H9 (cell line): ENCODE data around the gene CERS4. TPM values are rescaled to one million over a fixed set of nuclear protein-coding genes. Genes with fewer than 3 reads are reported as not detected.

Experiments used
- DNase-seq: peaks from one replicate; pipeline ENCODE4 v3.0.0-alpha.2; 2017
- H2AFZ ChIP-seq: one replicate; pipeline ENCODE4 v1.6.1; 2013; ENCODE audit warnings: mild to moderate bottlenecking, low read length, control low read depth, moderate library complexity
- H2AK5ac ChIP-seq: 2 replicates; pipeline ENCODE4 v1.6.1; 2013; ENCODE audit warnings: low read length, control low read depth, mixed read lengths; ENCODE audit not compliant: insufficient read length
- H2BK120ac ChIP-seq: one replicate; pipeline ENCODE4 v1.6.1; 2013; ENCODE audit warnings: low read depth, mild to moderate bottlenecking, low read length, control low read depth, inconsistent platforms; ENCODE audit not compliant: poor library complexity, severe bottlenecking
- H2BK12ac ChIP-seq: 2 replicates; pipeline ENCODE4 v1.6.1; 2013; ENCODE audit warnings: low read length, control low read depth, mixed read lengths, low read depth; ENCODE audit not compliant: insufficient read length
- H2BK15ac ChIP-seq: 2 replicates; pipeline ENCODE4 v1.6.1; 2013; ENCODE audit warnings: low read depth, low read length, control low read depth
- H2BK20ac ChIP-seq: one replicate; pipeline ENCODE4 v1.6.1; 2013; ENCODE audit warnings: low read depth, mild to moderate bottlenecking, low read length, control low read depth, inconsistent platforms; ENCODE audit not compliant: poor library complexity, severe bottlenecking
- H2BK5ac ChIP-seq: 2 replicates; pipeline ENCODE4 v1.6.1; 2013; ENCODE audit warnings: low read length, control low read depth, mixed read lengths; ENCODE audit not compliant: insufficient read length
- H3K14ac ChIP-seq: 2 replicates; pipeline ENCODE4 v1.6.1; 2013; ENCODE audit warnings: low read length, control low read depth; ENCODE audit not compliant: insufficient read depth
- H3K18ac ChIP-seq: 2 replicates; pipeline ENCODE4 v1.6.1; 2013; ENCODE audit warnings: low read depth, mild to moderate bottlenecking, mixed read lengths, low read length, control low read depth; ENCODE audit not compliant: insufficient read length
- H3K23ac ChIP-seq: 2 replicates; pipeline ENCODE4 v1.6.1; 2013; ENCODE audit warnings: low read length, control low read depth, mixed read lengths, low read depth; ENCODE audit not compliant: insufficient read length
- H3K23me2 ChIP-seq: 2 replicates; pipeline ENCODE4 v1.6.1; 2013; ENCODE audit warnings: low read depth, mild to moderate bottlenecking, mixed read lengths, low read length, control low read depth; ENCODE audit not compliant: insufficient read length, poor library complexity, severe bottlenecking
- H3K27ac ChIP-seq: 2 replicates; pipeline ENCODE4 v1.5.1; 2013; ENCODE audit warnings: low read length, control low read depth, mixed read lengths, low read depth; ENCODE audit not compliant: insufficient read length
- H3K27me3 ChIP-seq: 2 replicates; pipeline ENCODE4 v1.6.1; 2013; ENCODE audit warnings: low read length, control low read depth, inconsistent platforms; ENCODE audit not compliant: insufficient read depth
- H3K4ac ChIP-seq: 2 replicates; pipeline ENCODE4 v1.6.1; 2013; ENCODE audit warnings: low read depth, mild to moderate bottlenecking, control low read depth, inconsistent platforms, low read length, moderate library complexity
- H3K4me1 ChIP-seq: 2 replicates; pipeline ENCODE4 v1.6.1; 2013; ENCODE audit warnings: low read length, control low read depth, inconsistent platforms; ENCODE audit not compliant: insufficient read depth
- H3K4me2 ChIP-seq: 2 replicates; pipeline ENCODE4 v1.6.1; 2013; ENCODE audit warnings: low read length, control low read depth, mixed read lengths; ENCODE audit not compliant: insufficient read length, insufficient read depth
- H3K56ac ChIP-seq: 2 replicates; pipeline ENCODE4 v1.6.1; 2013; ENCODE audit warnings: low read depth, mild to moderate bottlenecking, mixed read lengths, low read length, control low read depth; ENCODE audit not compliant: insufficient read length
- H3K79me1 ChIP-seq: 2 replicates; pipeline ENCODE4 v1.6.1; 2013; ENCODE audit warnings: low read depth, mild to moderate bottlenecking, moderate library complexity, low read length, control low read depth, inconsistent platforms; ENCODE audit not compliant: insufficient read depth, poor library complexity, severe bottlenecking
- H3K79me2 ChIP-seq: 2 replicates; pipeline ENCODE4 v1.6.1; 2013; ENCODE audit warnings: low read length, control low read depth, inconsistent platforms; ENCODE audit not compliant: insufficient read depth
- H3K9ac ChIP-seq: 2 replicates; pipeline ENCODE4 v1.6.1; 2013; ENCODE audit warnings: low read length, control low read depth, mixed read lengths; ENCODE audit not compliant: insufficient read length; ENCODE audit errors: extremely low read depth
- H3K9me3 ChIP-seq: one replicate; pipeline ENCODE4 v1.6.1; 2013; ENCODE audit warnings: low read depth, low read length, inconsistent platforms; ENCODE audit not compliant: control insufficient read depth
- H3T11ph ChIP-seq: one replicate; pipeline ENCODE4 v1.6.1; 2013; ENCODE audit warnings: mild to moderate bottlenecking, low read length, control low read depth, inconsistent platforms
- H4K20me1 ChIP-seq: one replicate; pipeline ENCODE4 v1.6.1; 2013; ENCODE audit not compliant: control insufficient read depth, insufficient read length, insufficient read depth
- H4K5ac ChIP-seq: 2 replicates; pipeline ENCODE4 v1.6.1; 2013; ENCODE audit warnings: low read depth, mild to moderate bottlenecking, mixed read lengths, low read length, control low read depth; ENCODE audit not compliant: insufficient read length
- H4K8ac ChIP-seq: replicated peaks from 2 replicates; pipeline ENCODE4 v1.6.1; 2013; ENCODE audit warnings: low read length, control low read depth, mixed read lengths, low read depth; ENCODE audit not compliant: insufficient read length
- H4K91ac ChIP-seq: 2 replicates; pipeline ENCODE4 v1.6.1; 2013; ENCODE audit warnings: low read depth, mild to moderate bottlenecking, moderate library complexity, mixed read lengths, low read length, control low read depth; ENCODE audit not compliant: insufficient read length
- H3K27ac Mint-ChIP-seq, 3 experiments: 2 replicates in 2 of 3; 3 replicates in 1 of 3; pipeline ENCODE4 v1.8.0; 2020 to 2021; ENCODE audit warnings: mixed read lengths in 3 of 3, mild to moderate bottlenecking in 1 of 3, moderate library complexity in 1 of 3
- H3K27me3 Mint-ChIP-seq: 2 replicates; pipeline ENCODE4 v1.8.0; 2021; ENCODE audit warnings: low read depth, mild to moderate bottlenecking, moderate library complexity, mixed read lengths
- H3K36me3 Mint-ChIP-seq, 3 experiments: 2 replicates in 2 of 3; 3 replicates in 1 of 3; pipeline ENCODE4 v1.8.0; 2020 to 2021; ENCODE audit warnings: low read depth in 3 of 3, mixed read lengths in 3 of 3; ENCODE audit not compliant: insufficient read depth in 1 of 3
- H3K4me1 Mint-ChIP-seq, 2 experiments: 2 replicates each; pipeline ENCODE4 v1.8.0; 2020; ENCODE audit warnings: mixed read lengths in 2 of 2
- H3K4me3 Mint-ChIP-seq, 2 experiments: 2 replicates in 1 of 2; 3 replicates in 1 of 2; pipeline ENCODE4 v1.8.0; 2020 to 2021; ENCODE audit warnings: mild to moderate bottlenecking in 2 of 2, mixed read lengths in 2 of 2, moderate library complexity in 1 of 2
- H3K9me3 Mint-ChIP-seq, 2 experiments: 2 replicates in 1 of 2; 3 replicates in 1 of 2; pipeline ENCODE4 v1.8.0; 2020; ENCODE audit warnings: mild to moderate bottlenecking in 2 of 2, mixed read lengths in 2 of 2, moderate library complexity in 1 of 2
- CTCF ChIP-seq: fragments of 200-600 bp; sonication (generic); conservative IDR thresholded peaks from 3 replicates; pipeline ENCODE4 v1.8.0; 2021; ENCODE audit warnings: antibody characterized with exemption, mild to moderate bottlenecking
- WGBS: extraction: QIAGEN DNeasy Blood & Tissue Kit; methylation state at CpG from one replicate; pipeline ENCODE4 v1.1.7; 2013; ENCODE audit warnings: missing lambda C conversion rate, low lambda C conversion rate, mixed read lengths; ENCODE audit not compliant: insufficient read length; ENCODE audit errors: extremely low coverage; 5-methylcytosine and 5-hydroxymethylcytosine counted together
- total RNA-seq: library from RNA; stranded (reverse); gene quantifications from 2 replicates; pipeline ENCODE4 v1.2.1, GENCODE V29; 2021

The CERS4 gene
- total RNA-seq, 1 experiment from 2014 or later = 62.6 TPM

- H3K4me3 Mint-ChIP-seq = no peak overlapping the region
- Histone ChIP-seq H3K14ac (no peak overlapping the region), H3K4me2 (no peak overlapping the region), H4K91ac (no peak overlapping the region), H3K9ac (no peak overlapping the region), H3K27ac (no peak overlapping the region), H3K79me1 (no peaks in the 10 kb centered on the region), H3K9me3 (no peaks in the 10 kb centered on the region), H4K8ac (no peak overlapping the region), H2BK12ac (no peak overlapping the region), H3K23me2 (no peaks in the 10 kb centered on the region), H3K56ac (no peak overlapping the region), H3K79me2 (no peaks in the 10 kb centered on the region), H4K5ac (no peak overlapping the region), H3K18ac (no peak overlapping the region), H4K20me1 (no peaks in the 10 kb centered on the region), H3K4ac (no peak overlapping the region), H2BK5ac (no peak overlapping the region), H3T11ph (no peak overlapping the region), H2BK120ac (no peak overlapping the region), H3K27me3 (no peaks in the 10 kb centered on the region), H2AFZ (no peak overlapping the region), H3K4me1 (no peaks in the 10 kb centered on the region), H2AK5ac (no peak overlapping the region), H3K23ac (no peak overlapping the region), H2BK20ac (no peak overlapping the region), H2BK15ac (no peak overlapping the region)
- H3K27me3 Mint-ChIP-seq = no peaks in the 10 kb centered on the region
- H3K36me3 Mint-ChIP-seq = peaks cover 20 to 55% (median 51%) of the 10 kb centered on the region in 3 experiments
- peaks cover 9 to 24% of the 10 kb centered on the region in 2 experiments for H3K4me1 Mint-ChIP-seq
- TF ChIP-seq CTCF = no peak
- peak overlapping the region; percentile 2 to 90 (median 27); a peak in 4 of 7 replicates for H3K27ac Mint-ChIP-seq
- DNase-seq = no peak
- no peaks in the 10 kb centered on the region for H3K9me3 Mint-ChIP-seq
- no CpG with 5 or more reads among the region's 11 CpGs for WGBS
Measured at GRCh38 chr19:8259142-8259921, 50.2 kb downstream of the CERS4 start.
